Activated T-helper 9 cell treated with anti-CD3 and anti-CD28 coated beads, Interleukin-2, amount 50 U/mL, for 16 hours (primary cell): ENCODE measurements around the gene PTTG2.

Experiments used
- DNase-seq: peaks from one replicate; pipeline ENCODE4 v3.0.0-alpha.2; 2020; ENCODE audit warnings: low read depth

Gene PTTG2

GRCh38 chr4:37988670-37989069, 28.5 kb downstream of the PTTG2 start:
- DNase-seq, result no peak

- no peak for DNase-seq
These were observed 29.4 kb downstream of the PTTG2 start for GRCh38 chr4:37989398-37990260.

- no peak for DNase-seq
These were observed 30.6 kb downstream of the PTTG2 start for GRCh38 chr4:37990731-37991245.

DNA sequence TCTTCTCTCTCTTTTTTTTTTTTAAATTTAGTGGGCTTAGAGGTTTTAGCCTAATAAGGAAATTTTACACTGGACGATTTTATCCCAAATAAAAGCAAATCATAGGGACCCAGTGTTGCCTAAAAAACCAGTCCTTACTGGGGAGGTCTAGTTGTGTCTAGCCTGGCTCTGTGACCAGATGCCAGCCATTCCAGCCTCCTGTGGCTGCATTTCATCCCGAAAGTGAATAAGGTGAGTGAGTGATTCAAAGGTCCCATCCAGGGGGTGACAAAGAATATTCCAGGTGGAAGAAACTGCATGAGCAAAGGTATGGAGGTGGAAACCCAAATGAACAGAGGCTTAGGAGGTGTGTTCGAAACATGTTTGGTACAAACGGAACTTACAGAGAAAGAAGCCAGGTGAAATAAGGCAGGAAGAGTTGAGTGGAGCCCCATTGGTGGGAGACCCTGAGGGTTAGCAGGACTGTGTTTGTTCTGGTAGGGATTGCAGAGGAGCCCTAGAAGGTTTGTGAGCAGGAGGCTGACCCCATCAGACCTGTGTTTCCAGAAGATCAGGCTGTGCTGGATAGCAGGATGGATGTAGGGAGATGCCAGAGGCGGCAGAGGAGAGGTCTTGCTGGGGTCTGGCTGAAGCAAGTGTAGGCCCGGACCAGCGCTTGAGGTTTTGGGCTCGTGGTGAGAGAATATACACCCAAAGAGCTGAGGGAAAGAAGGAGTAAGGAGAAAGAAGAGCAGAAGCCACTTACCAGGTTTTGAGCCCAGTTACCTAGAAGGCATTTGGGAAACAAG, 31.6 kb downstream of the PTTG2 start:
- DNase-seq, result no peak

DNA sequence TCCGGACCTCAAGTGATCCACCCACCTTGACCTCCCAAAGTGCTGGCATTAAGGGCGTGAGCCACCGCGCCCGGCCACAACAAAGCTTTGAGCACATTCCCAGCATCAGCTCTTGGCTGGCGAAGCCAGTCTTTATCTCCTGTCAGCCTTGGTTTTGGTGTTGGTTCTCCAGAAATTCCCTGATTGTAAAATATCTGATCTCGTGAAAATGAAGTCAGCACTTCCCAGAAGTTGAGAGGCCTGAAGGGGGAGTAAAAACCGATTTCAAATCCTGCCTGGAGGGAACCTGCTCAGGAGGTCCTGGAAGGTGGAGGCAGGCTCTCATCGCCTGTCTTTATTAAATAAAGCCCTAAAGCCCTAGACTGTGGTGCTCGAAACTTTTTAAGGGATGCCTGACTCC, 33.6 kb downstream of the PTTG2 start:
- DNase-seq, result no peak

- DNase-seq, result no peak
These were observed 34.4 kb downstream of the PTTG2 start for GRCh38 chr4:37994569-37994968.

- DNase-seq, result no peak
These were observed 35.2 kb downstream of the PTTG2 start for GRCh38 chr4:37995299-37995821.

- DNase-seq, result no peak
These were observed 36.0 kb downstream of the PTTG2 start for GRCh38 chr4:37995981-37996775.

DNA sequence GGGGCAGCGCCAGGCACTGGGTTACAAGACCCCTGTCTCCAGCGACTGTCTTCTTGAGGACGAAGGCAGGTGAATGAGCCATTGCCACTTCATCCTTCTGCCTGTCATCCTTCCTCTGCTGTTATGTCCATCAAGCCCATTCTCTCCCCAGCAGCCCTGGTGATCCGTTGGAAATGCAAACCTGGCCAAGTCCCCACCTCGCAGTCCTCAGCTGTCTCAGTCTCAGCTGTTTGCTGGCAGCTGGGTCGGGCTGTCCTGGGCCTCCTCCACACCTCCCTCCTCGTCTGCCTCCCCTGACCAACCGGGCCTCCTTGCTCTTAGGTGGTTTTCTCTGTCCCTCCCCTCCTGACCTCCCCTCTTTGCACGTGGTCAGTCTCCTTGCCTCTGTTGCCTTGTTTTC, 38.0 kb downstream of the PTTG2 start:
- DNase-seq, result no peak

GRCh38 chr4:37999000-37999716, 39.0 kb downstream of the PTTG2 start:
- no peak for DNase-seq

DNA sequence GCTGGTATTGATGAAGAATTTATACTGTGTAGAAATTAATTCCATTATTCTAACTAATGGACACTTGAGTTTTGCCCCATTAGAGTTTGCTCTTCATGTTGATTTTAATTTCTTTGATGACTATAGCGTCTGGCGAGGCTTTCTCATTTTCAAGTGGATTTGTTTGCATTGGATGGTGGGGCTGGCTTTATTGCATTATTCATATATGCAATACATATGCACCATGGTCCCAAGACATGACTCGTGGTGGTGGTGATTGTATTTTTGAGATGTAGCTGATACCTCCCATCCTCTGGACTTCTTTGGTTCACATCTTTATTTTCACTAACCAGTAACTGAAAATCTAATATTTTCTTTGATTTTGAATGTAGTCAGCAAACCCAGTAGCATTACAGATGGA, 39.8 kb downstream of the PTTG2 start:
- DNase-seq, result no peak

- DNase-seq, result no peak
These were observed 41.7 kb downstream of the PTTG2 start for GRCh38 chr4:38001927-38002326.

DNA sequence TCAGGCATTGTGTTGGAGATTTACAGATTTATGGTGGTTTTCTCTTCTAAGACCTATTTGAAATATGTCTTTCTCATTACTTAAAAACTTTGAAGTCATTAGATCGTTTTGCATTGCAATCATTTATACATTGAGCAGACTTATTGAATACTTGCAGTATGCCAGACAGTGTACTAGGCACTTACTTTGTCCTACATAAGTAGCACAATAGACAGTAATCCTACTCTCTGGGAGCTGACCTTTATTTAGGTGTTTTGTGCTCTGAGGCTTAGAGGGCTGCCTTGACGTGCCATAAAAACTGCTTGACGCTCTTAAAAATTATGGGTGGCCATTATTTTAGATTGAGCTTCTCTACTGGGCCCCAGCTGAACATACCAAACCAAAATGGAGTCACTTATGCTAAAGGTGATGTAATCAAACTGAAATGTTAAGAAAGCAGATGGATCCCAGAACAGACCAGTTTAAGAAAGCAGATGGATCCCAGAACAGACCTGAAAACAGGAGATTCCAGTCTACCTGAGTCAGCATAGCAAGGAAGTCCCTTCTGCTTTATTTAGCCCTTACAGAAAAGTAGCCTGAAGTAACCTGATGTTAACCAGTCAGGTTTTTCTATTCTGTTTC, 42.4 kb downstream of the PTTG2 start:
- DNase-seq, result no peak

GRCh38 chr4:38003102-38003501, 42.9 kb downstream of the PTTG2 start:
- DNase-seq, result no peak

DNA sequence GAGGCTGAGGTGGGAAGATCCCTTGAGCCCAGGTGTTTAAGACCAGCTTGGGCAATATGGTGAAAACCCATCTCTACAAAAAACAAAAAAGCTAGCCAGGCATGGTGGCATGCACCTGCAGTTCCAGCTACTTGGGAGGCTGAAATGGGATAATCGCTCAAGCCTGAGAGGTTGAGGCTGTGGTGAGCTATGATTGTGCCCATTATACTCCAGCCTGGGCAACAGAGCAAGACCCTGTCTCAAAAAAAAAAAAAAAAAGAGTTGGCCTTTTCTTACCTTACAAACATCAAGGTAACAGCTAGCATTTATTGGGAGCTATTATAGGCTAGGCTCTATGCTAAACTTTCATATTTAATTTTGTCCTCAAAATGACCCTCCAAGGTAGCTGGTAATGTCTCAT, 43.4 kb downstream of the PTTG2 start:
- no peak for DNase-seq

DNA sequence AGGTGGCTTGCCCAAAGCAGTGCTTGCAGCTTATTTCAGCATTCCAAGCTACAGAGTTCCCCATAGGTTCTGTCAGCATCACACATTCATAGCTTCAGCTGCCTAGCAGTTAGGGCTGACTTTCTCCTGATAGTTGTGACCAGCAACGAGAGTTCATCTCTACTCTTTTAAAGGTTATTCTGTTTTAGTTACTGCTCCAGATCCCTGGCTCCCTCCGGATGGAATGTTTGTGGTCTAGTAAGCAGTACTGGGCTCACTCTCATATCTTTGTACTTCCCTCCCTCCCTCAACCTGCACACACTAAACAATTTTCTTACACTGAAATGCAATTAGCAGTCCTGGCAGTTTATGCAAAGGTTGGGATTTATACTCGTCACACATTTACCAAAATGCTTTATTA, 43.9 kb downstream of the PTTG2 start:
- no peak for DNase-seq

- DNase-seq, result no peak
These were observed 44.7 kb downstream of the PTTG2 start for GRCh38 chr4:38004887-38005286.

- no peak for DNase-seq
These were observed 45.4 kb downstream of the PTTG2 start for GRCh38 chr4:38005637-38006036.

DNA sequence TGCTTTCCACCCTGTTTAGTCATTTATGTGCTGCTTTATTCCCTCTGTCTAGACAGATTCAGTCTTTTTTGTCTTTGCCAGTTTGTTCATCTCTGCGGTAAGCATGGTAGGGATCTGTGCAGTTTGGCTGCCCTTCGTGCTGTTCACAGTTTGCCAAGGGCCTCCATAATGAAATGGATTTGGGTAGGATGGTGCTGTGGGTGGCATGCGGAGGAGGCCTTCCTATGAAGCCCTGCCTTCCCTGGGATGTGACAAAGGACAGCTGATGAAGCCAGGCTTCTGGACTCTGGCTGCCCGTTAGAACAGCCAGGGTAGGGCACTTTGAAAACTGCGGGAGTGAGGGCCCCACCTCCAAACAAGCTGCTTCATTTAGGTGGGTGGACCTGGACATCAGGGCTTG, 47.4 kb downstream of the PTTG2 start:
- no peak for DNase-seq

GRCh38 chr4:38008571-38009021, 48.4 kb downstream of the PTTG2 start:
- no peak for DNase-seq

DNA sequence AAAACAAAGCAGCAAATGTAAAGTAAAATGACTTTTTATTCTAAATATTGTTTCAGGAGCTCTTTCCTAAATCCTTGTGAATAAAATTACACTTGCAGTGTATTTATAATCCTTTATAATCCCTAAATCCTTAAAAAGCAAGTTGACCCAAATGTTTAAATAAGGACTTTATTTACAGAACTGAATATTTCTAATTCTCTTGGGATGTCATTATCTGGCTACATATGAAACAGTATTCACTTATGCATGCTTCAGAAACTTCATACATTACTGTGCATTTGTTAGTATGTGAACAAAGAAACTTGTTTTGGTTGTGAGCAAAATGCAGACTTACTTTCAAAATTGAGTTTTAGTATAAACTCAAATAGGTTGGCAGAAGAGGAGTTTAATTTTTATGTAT, 49.2 kb downstream of the PTTG2 start:
- DNase-seq, result no peak
